ENCODE data around the gene ADGRD1.

The ADGRD1 gene

GRCh38 chr12:131113568-131114270 is 160.0 kb downstream of the ADGRD1 start:
- Histone ChIP-seq H3K23ac (ENCODE audit: low read length) (no peak overlapping the region), H3K27ac (ENCODE audit: low read depth, low read length) (no peak overlapping the region), H3K4me1 (ENCODE audit: control insufficient read depth in 1 of 2, insufficient read depth in 2 of 2, low read length in 2 of 2) (no peaks in the 10 kb centered on the region), H3K14ac (ENCODE audit: low read length) (no peak overlapping the region), H4K12ac (ENCODE audit: low read depth, low read length) (no peak overlapping the region), H2BK12ac (ENCODE audit: low read length) (no peak overlapping the region), H2BK120ac (ENCODE audit: insufficient read depth, low read length, poor library complexity) (no peak overlapping the region), H2AFZ (ENCODE audit: insufficient read depth, low read length, poor library complexity) (no peak overlapping the region), H3K18ac (ENCODE audit: low read length) (no peak overlapping the region), H3K36me3 (ENCODE audit: control insufficient read depth in 1 of 2, insufficient read depth in 2 of 2, low read length in 2 of 2) (no peaks in the 10 kb centered on the region), H4K91ac (ENCODE audit: low read depth, low read length) (no peak overlapping the region), H3K9ac (ENCODE audit: low read length) (no peak overlapping the region), H3K9me3 (ENCODE audit: insufficient read depth, low read depth, low read length) (peaks cover 4% of the 10 kb centered on the region), H4K8ac (ENCODE audit: low read depth, low read length) (no peak overlapping the region), H2BK5ac (ENCODE audit: low read depth, low read length, poor library complexity) (no peak overlapping the region), H3K4me3 (ENCODE audit: low read depth, low read length) (no peak overlapping the region), H3K79me1 (ENCODE audit: low read length) (no peaks in the 10 kb centered on the region), H3K4me2 (ENCODE audit: low read length) (no peak overlapping the region), H3K4ac (ENCODE audit: low read depth, low read length) (no peak overlapping the region), H3K79me2 (ENCODE audit: control insufficient read depth, insufficient read depth, low read length, poor library complexity) (no peaks in the 10 kb centered on the region), H3K27me3 (ENCODE audit: insufficient read depth, low read length) (no peaks in the 10 kb centered on the region), H2AK5ac (ENCODE audit: low read length) (no peak overlapping the region)
- DNase-seq: no peak
- no CpG with 5 or more reads among the region's 18 CpGs for WGBS (ENCODE audit: extremely low coverage, insufficient coverage, insufficient read length)

- Histone ChIP-seq H3K4me2 (ENCODE audit: low read length) (no peak overlapping the region), H3K4me1 (ENCODE audit: control insufficient read depth in 1 of 2, insufficient read depth in 2 of 2, low read length in 2 of 2) (no peaks in the 10 kb centered on the region), H3K9me3 (ENCODE audit: insufficient read depth, low read depth, low read length) (peaks cover 4% of the 10 kb centered on the region), H4K91ac (ENCODE audit: low read depth, low read length) (no peak overlapping the region), H4K12ac (ENCODE audit: low read depth, low read length) (no peak overlapping the region), H3K79me1 (ENCODE audit: low read length) (no peaks in the 10 kb centered on the region), H2BK5ac (ENCODE audit: low read depth, low read length, poor library complexity) (no peak overlapping the region), H3K79me2 (ENCODE audit: control insufficient read depth, insufficient read depth, low read length, poor library complexity) (no peaks in the 10 kb centered on the region), H3K36me3 (ENCODE audit: control insufficient read depth in 1 of 2, insufficient read depth in 2 of 2, low read length in 2 of 2) (no peaks in the 10 kb centered on the region), H2AFZ (ENCODE audit: insufficient read depth, low read length, poor library complexity) (no peak overlapping the region), H3K18ac (ENCODE audit: low read length) (no peak overlapping the region), H3K4me3 (ENCODE audit: low read depth, low read length) (no peak overlapping the region), H2AK5ac (ENCODE audit: low read length) (no peak overlapping the region), H3K9ac (ENCODE audit: low read length) (no peak overlapping the region), H2BK120ac (ENCODE audit: insufficient read depth, low read length, poor library complexity) (no peak overlapping the region), H3K23ac (ENCODE audit: low read length) (no peak overlapping the region), H3K14ac (ENCODE audit: low read length) (no peak overlapping the region), H4K8ac (ENCODE audit: low read depth, low read length) (no peak overlapping the region), H3K27me3 (ENCODE audit: insufficient read depth, low read length) (no peaks in the 10 kb centered on the region), H2BK12ac (ENCODE audit: low read length) (no peak overlapping the region), H3K4ac (ENCODE audit: low read depth, low read length) (no peak overlapping the region), H3K27ac (ENCODE audit: low read depth, low read length) (no peak overlapping the region)
- no CpG with 5 or more reads among the region's 5 CpGs for WGBS (ENCODE audit: extremely low coverage, insufficient coverage, insufficient read length)
- no peak for DNase-seq
Measured at GRCh38 chr12:131114271-131114670, 160.6 kb downstream of the ADGRD1 start.

- H3K4ac ChIP-seq (ENCODE audit: low read depth, low read length): no peak overlapping the region
- H3K4me2 ChIP-seq (ENCODE audit: low read length): no peak overlapping the region
- no peak overlapping the region for H3K23ac ChIP-seq (ENCODE audit: low read length)
- H3K79me1 ChIP-seq (ENCODE audit: low read length): no peaks in the 10 kb centered on the region
- DNase-seq: no peak
- peaks cover 4% of the 10 kb centered on the region for H3K9me3 ChIP-seq (ENCODE audit: insufficient read depth, low read depth, low read length)
- no peaks in the 10 kb centered on the region for H3K79me2 ChIP-seq (ENCODE audit: control insufficient read depth, insufficient read depth, low read length, poor library complexity)
- H2BK12ac ChIP-seq (ENCODE audit: low read length): no peak overlapping the region
- no peaks in the 10 kb centered on the region for H3K27me3 ChIP-seq (ENCODE audit: insufficient read depth, low read length)
- H3K4me1 ChIP-seq (ENCODE audit: control insufficient read depth in 1 of 2, insufficient read depth in 2 of 2, low read length in 2 of 2): no peaks in the 10 kb centered on the region
- no peak overlapping the region for H4K8ac ChIP-seq (ENCODE audit: low read depth, low read length)
- H3K27ac ChIP-seq (ENCODE audit: low read depth, low read length): no peak overlapping the region
- H3K4me3 ChIP-seq (ENCODE audit: low read depth, low read length): no peak overlapping the region
- no peak overlapping the region for H3K9ac ChIP-seq (ENCODE audit: low read length)
- no peak overlapping the region for H2BK120ac ChIP-seq (ENCODE audit: insufficient read depth, low read length, poor library complexity)
- H3K14ac ChIP-seq (ENCODE audit: low read length): no peak overlapping the region
- no peak overlapping the region for H2AFZ ChIP-seq (ENCODE audit: insufficient read depth, low read length, poor library complexity)
- H3K36me3 ChIP-seq (ENCODE audit: control insufficient read depth in 1 of 2, insufficient read depth in 2 of 2, low read length in 2 of 2): no peaks in the 10 kb centered on the region
- no CpG with 5 or more reads among the region's 18 CpGs for WGBS (ENCODE audit: extremely low coverage, insufficient coverage, insufficient read length)
- H4K91ac ChIP-seq (ENCODE audit: low read depth, low read length): no peak overlapping the region
- no peak overlapping the region for H2AK5ac ChIP-seq (ENCODE audit: low read length)
- H4K12ac ChIP-seq (ENCODE audit: low read depth, low read length): no peak overlapping the region
- H2BK5ac ChIP-seq (ENCODE audit: low read depth, low read length, poor library complexity): no peak overlapping the region
- no peak overlapping the region for H3K18ac ChIP-seq (ENCODE audit: low read length)
Measured at GRCh38 chr12:131114942-131115584, 161.4 kb downstream of the ADGRD1 start.

- Histone ChIP-seq H3K4me3 (ENCODE audit: low read depth, low read length) (no peak overlapping the region), H4K12ac (ENCODE audit: low read depth, low read length) (no peak overlapping the region), H3K18ac (ENCODE audit: low read length) (no peak overlapping the region), H3K36me3 (ENCODE audit: control insufficient read depth in 1 of 2, insufficient read depth in 2 of 2, low read length in 2 of 2) (no peaks in the 10 kb centered on the region), H3K14ac (ENCODE audit: low read length) (no peak overlapping the region), H3K9ac (ENCODE audit: low read length) (no peak overlapping the region), H2AK5ac (ENCODE audit: low read length) (no peak overlapping the region), H3K27ac (ENCODE audit: low read depth, low read length) (no peak overlapping the region), H4K8ac (ENCODE audit: low read depth, low read length) (no peak overlapping the region), H3K79me2 (ENCODE audit: control insufficient read depth, insufficient read depth, low read length, poor library complexity) (no peaks in the 10 kb centered on the region), H3K27me3 (ENCODE audit: insufficient read depth, low read length) (no peaks in the 10 kb centered on the region), H2BK12ac (ENCODE audit: low read length) (no peak overlapping the region), H2BK5ac (ENCODE audit: low read depth, low read length, poor library complexity) (no peak overlapping the region), H4K91ac (ENCODE audit: low read depth, low read length) (no peak overlapping the region), H2BK120ac (ENCODE audit: insufficient read depth, low read length, poor library complexity) (no peak overlapping the region), H2AFZ (ENCODE audit: insufficient read depth, low read length, poor library complexity) (no peak overlapping the region), H3K4ac (ENCODE audit: low read depth, low read length) (no peak overlapping the region), H3K9me3 (ENCODE audit: insufficient read depth, low read depth, low read length) (peaks cover 6% of the 10 kb centered on the region), H3K4me1 (ENCODE audit: control insufficient read depth in 1 of 2, insufficient read depth in 2 of 2, low read length in 2 of 2) (no peaks in the 10 kb centered on the region), H3K79me1 (ENCODE audit: low read length) (no peaks in the 10 kb centered on the region), H3K23ac (ENCODE audit: low read length) (no peak overlapping the region), H3K4me2 (ENCODE audit: low read length) (no peak overlapping the region)
- DNase-seq: no peak
- WGBS (ENCODE audit: extremely low coverage, insufficient coverage, insufficient read length): no CpG with 5 or more reads among the region's 8 CpGs
Measured at GRCh38 chr12:131115766-131116467, 162.2 kb downstream of the ADGRD1 start.

Data from trophoblast cell (in vitro differentiated cells and primary cell).